Left ventricle myocardium inferior (tissue), 1 donor: ENCODE data around the gene HSH2D. TPM values are rescaled to one million over a fixed set of nuclear protein-coding genes. Genes with fewer than 3 reads are reported as not detected.

ENCODE experiments used
- DNase-seq: peaks from one replicate; pipeline ENCODE4 v3.0.0-alpha.2; 2020
- H3K27ac ChIP-seq: fragments of 200-600 bp; replicated peaks from 2 replicates; pipeline ENCODE4 v1.8.0; 2021
- H3K27me3 ChIP-seq: fragments of 200-600 bp; 2 replicates; pipeline ENCODE4 v1.8.0; 2021; ENCODE audit warnings: low read depth
- H3K36me3 ChIP-seq: fragments of 200-600 bp; 2 replicates; pipeline ENCODE4 v1.8.0; 2021
- H3K4me1 ChIP-seq: fragments of 200-600 bp; 2 replicates; pipeline ENCODE4 v1.8.0; 2021
- H3K4me3 ChIP-seq: fragments of 200-600 bp; 2 replicates; pipeline ENCODE4 v1.8.0; 2021; ENCODE audit warnings: mild to moderate bottlenecking, moderate library complexity
- H3K9me3 ChIP-seq: fragments of 200-600 bp; replicated peaks from 2 replicates; pipeline ENCODE4 v1.8.0; 2021
- intact Hi-C: fragments of 100-400 bp; cut with micrococcal nuclease; formaldehyde crosslinking; loops from one replicate; pipeline ENCODE4 v1.11.0; 2022
- total RNA-seq: library from RNA; stranded (reverse); fragmentation: NEBNext Ultra II Directional; extraction: Animal tissue kit (Norgen Biotek cat#: 25700); gene quantifications from one replicate; pipeline ENCODE4 v1.2.1, GENCODE V29; 2021
- TF ChIP-seq, protein P1 (sequence below): fragments of 200-600 bp; IDR thresholded peaks from 2 replicates; pipeline ENCODE4 v1.8.0; 2021; ENCODE audit warnings: antibody characterized with exemption, mild to moderate bottlenecking, borderline replicate concordance
- donor health status: DM: no; HTN: yes; CAD: no; lungs with severe emphysema.

HSH2D gene
- total RNA-seq, 1 donor from 2014 or later, result 0.16 TPM

DNA sequence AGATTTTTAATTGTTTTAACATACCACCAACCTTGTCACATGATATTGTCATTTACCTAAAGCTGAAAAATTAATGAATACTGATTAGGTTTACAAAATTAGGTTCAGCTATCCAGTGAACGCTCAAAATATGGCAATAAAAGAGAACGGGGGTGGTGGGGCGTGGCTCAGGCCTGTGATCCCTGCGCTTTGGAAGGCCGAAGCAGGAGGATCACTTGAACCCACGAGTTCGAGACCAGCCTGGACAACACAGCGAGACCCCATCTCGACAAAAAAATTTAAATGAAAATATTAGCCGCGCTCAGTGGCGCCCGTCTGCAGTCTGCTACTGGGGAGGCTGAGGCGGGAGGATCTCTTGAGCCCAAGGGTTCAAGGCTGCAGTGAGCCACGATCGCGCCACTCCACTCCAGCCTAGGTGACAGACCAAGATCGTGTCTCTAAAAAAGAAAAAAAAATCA, 41.2 kb downstream of the HSH2D start:
- peaks cover 46% of the 10 kb centered on the region for H3K4me1 ChIP-seq
- TF ChIP-seq, protein P1, sequence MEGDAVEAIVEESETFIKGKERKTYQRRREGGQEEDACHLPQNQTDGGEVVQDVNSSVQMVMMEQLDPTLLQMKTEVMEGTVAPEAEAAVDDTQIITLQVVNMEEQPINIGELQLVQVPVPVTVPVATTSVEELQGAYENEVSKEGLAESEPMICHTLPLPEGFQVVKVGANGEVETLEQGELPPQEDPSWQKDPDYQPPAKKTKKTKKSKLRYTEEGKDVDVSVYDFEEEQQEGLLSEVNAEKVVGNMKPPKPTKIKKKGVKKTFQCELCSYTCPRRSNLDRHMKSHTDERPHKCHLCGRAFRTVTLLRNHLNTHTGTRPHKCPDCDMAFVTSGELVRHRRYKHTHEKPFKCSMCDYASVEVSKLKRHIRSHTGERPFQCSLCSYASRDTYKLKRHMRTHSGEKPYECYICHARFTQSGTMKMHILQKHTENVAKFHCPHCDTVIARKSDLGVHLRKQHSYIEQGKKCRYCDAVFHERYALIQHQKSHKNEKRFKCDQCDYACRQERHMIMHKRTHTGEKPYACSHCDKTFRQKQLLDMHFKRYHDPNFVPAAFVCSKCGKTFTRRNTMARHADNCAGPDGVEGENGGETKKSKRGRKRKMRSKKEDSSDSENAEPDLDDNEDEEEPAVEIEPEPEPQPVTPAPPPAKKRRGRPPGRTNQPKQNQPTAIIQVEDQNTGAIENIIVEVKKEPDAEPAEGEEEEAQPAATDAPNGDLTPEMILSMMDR, result no peak
- intact Hi-C loops, result loop anchor here (5.0 kb wide), 1 partner anchor 142 kb away; no protein-coding TSS in a partner anchor
- H3K4me3 ChIP-seq, result peak overlapping the region; percentile 94
- H3K27me3 ChIP-seq, result peaks cover 27% of the 10 kb centered on the region
- H3K36me3 ChIP-seq, result peaks cover 20% of the 10 kb centered on the region
- H3K27ac ChIP-seq, result peak overlapping the region; percentile 83
- H3K9me3 ChIP-seq, result no peaks in the 10 kb centered on the region
- no peak for DNase-seq

DNA sequence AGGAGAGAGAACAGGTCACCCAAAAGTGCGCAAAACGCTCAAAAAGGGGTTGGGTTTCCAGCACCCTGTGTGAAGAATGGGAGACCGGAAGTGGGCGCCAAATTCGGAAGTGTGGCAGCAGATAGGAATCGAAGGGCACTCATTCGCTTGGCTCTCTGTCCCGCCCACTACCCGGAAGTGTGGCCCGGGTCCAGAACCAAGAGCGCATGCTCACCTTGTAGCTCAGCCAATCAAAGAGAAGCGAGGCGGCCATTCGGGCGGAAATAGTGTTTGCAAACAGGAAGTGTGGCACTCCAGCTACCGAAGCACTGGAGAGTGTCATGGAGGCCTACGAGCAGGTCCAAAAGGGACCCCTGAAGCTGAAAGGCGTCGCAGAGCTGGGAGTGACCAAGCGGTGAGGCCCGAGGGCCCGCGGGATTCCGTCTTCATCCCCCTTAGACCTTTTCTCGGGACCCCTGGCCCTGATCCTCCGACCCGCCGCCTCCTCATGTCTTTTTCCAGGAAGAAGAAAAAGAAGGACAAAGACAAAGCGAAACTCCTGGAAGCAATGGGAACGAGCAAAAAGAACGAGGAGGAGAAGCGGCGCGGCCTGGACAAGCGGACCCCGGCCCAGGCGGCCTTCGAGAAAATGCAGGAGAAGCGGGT, 41.8 kb downstream of the HSH2D start, which contains the start of gene FAM32A:
Gene FAM32A (plus strand): TSS at position 288 of the 645 bp plus-strand sequence. CDS start 33 bp downstream, at position 321.
- Histone ChIP-seq H3K36me3 (peaks cover 26% of the 10 kb centered on the region), H3K27ac (peak within 1 kb of the TSS; percentile 83), H3K27me3 (peaks cover 23% of the 10 kb centered on the region), H3K4me3 (peak within 1 kb of the TSS; percentile 94), H3K4me1 (peaks cover 51% of the 10 kb centered on the region), H3K9me3 (no peaks in the 10 kb centered on the region)
- peak; percentile 99 for DNase-seq
- TF ChIP-seq, protein P1, result peak; percentile 53
- intact Hi-C loops, result no loop called here

DNA sequence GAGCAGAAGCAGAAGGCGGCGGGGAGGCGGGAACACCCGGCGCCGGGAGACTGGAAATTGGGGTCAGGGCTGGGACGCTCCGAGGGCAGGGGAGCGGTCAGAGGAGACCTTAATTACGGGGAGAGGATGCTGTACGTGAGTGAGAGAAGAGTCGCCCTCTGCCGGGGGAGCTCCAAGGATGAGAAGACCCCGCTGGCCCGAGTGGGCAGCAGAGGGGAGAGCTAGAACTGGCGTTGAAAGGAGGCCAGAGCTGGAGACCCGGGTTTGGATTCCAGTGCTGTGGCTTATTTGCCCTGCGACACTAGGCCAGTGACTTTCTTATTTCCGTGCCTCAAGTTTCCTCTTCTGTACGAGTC, 42.3 kb downstream of the HSH2D start:
- Histone ChIP-seq H3K9me3 (no peaks in the 10 kb centered on the region), H3K27me3 (peaks cover 18% of the 10 kb centered on the region), H3K4me1 (peaks cover 53% of the 10 kb centered on the region), H3K36me3 (peaks cover 31% of the 10 kb centered on the region), H3K27ac (peak overlapping the region; percentile 83), H3K4me3 (peak overlapping the region; percentile 94)
- TF ChIP-seq, protein P1, result peak; percentile 43
- intact Hi-C loops, result no loop called here
- no peak for DNase-seq

DNA sequence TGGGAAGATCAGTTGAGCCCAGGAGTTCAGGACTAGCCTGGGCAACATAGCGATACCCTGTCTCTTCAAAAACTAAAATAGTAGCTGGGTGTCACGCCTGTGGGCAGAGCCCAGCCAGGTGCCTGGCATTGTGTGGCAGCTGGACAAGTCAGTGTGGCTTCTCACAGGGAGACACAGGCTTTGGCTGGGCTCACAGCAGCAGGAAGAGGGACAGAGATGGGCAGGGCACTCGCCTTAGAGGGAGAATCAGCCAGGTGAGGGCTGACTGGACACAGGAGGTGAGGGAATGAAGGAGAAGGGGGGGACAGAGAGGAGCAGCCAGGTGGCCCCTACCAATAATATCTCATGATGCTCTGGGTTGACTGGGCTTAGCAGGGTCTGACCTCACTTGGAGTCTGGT, 45.0 kb downstream of the HSH2D start:
- Histone ChIP-seq H3K27me3 (no peaks in the 10 kb centered on the region), H3K4me1 (peaks cover 48% of the 10 kb centered on the region), H3K4me3 (no peak overlapping the region), H3K9me3 (no peaks in the 10 kb centered on the region), H3K27ac (no peak overlapping the region), H3K36me3 (peaks cover 56% of the 10 kb centered on the region)
- no peak for DNase-seq
- TF ChIP-seq, protein P1, result no peak
- intact Hi-C loops, result no loop called here

DNA sequence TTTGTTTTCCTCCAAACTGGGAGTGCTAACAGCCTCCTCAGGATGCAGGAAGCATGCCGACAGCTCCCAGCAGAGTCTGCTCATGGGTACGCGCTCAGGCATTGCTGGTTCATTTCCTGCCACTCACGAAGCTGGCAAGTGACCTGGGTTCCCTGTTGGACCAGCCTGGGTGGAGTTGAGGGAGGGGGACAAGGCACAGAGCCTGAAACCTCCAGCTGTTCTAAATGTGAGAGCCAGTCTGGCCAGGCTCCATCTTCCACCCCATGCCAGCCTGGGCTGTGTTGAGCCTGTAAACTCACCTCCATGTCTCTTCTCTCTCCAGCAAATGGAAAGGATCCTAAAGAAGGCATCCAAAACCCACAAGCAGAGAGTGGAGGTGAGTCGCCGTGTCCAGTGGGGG, 46.7 kb downstream of the HSH2D start:
- peaks cover 43% of the 10 kb centered on the region for H3K4me1 ChIP-seq
- H3K9me3 ChIP-seq, result no peaks in the 10 kb centered on the region
- DNase-seq, result no peak

More for the DNA sequence above, 46.7 kb downstream of the HSH2D start:
- H3K4me3 ChIP-seq, result no peak overlapping the region
- no peaks in the 10 kb centered on the region for H3K27me3 ChIP-seq
- TF ChIP-seq, protein P1, result no peak
- H3K36me3 ChIP-seq, result peaks cover 57% of the 10 kb centered on the region
- no peak overlapping the region for H3K27ac ChIP-seq
- intact Hi-C loops, result no loop called here
